Uterus (tissue), 4 donors: ENCODE data around the gene RAE1. TPM values are rescaled to one million over a fixed set of nuclear protein-coding genes. Genes with fewer than 3 reads are reported as not detected.

Experiments
- DNase-seq, 2 donors: peaks; one replicate each; pipeline ENCODE4 v3.0.0-alpha.2; 2019 to 2020
- H3K27ac ChIP-seq, 2 donors: fragments of 200-600 bp; sonication (generic); 1 replicate in 1 of 2; 2 replicates in 1 of 2; pipeline ENCODE4 v1.5.1; 2016 to 2018
- H3K27me3 ChIP-seq, 2 donors: fragments of 200-600 bp; sonication (generic); one replicate each; pipeline ENCODE4 v1.5.1; 2018 to 2019; ENCODE audit warnings: control low read depth in 1 of 2
- H3K36me3 ChIP-seq, 2 donors: fragments of 200-600 bp; sonication (generic); one replicate each; pipeline ENCODE4 v1.5.1; 2019; ENCODE audit warnings: control low read depth in 1 of 2
- H3K4me1 ChIP-seq, 2 donors: fragments of 200-600 bp; sonication (generic); one replicate each; pipeline ENCODE4 v1.5.1; 2018 to 2019; ENCODE audit warnings: control low read depth in 1 of 2
- H3K4me3 ChIP-seq, 2 donors: fragments of 200-600 bp; sonication (generic); 1 replicate in 1 of 2; 2 replicates in 1 of 2; pipeline ENCODE4 v1.5.1; 2018 to 2019; ENCODE audit warnings: mild to moderate bottlenecking in 1 of 2
- H3K9me3 ChIP-seq, 2 donors: fragments of 200-600 bp; sonication (generic); one replicate each; pipeline ENCODE4 v1.5.1; 2019; ENCODE audit warnings: control low read depth in 1 of 2
- POLR2A ChIP-seq, 2 donors: fragments of 450-650 bp; IDR thresholded peaks; one replicate each; pipeline ENCODE4 v1.6.1; 2016; ENCODE audit warnings: antibody characterized with exemption in 2 of 2, mild to moderate bottlenecking in 1 of 2, moderate library complexity in 1 of 2
- intact Hi-C: fragments of 100-400 bp; cut with DNase I; formaldehyde crosslinking; loops from one replicate; pipeline ENCODE4 v1.15.1; 2023; ENCODE audit warnings: low total_unique reads
- total RNA-seq, 4 donors: library from RNA; depleted of rRNA in 3 of 4; stranded (reverse); fragments of >200 nt in 3 of 4; gene quantifications; one replicate each; pipeline versions ENCODE4 v1.1.0 to v1.2.4, GENCODE V29; 2014 to 2023
- TF ChIP-seq, protein P1 (sequence below), 4 experiments: fragments of 200-600 bp in 2 of 4; fragments of 450-650 bp in 2 of 4; sonication (generic) in 2 of 4; IDR thresholded peaks; one replicate each; pipeline ENCODE4 v1.5.1; 2016 to 2019; ENCODE audit warnings: antibody characterized with exemption in 4 of 4, mild to moderate bottlenecking in 2 of 4, moderate library complexity in 1 of 4
- donor health status: DM: yes; HTN: yes; CAD: no.

Gene RAE1
- total RNA-seq, 4 donors from 2014 or later: 23.4 to 72.0 (median 36.0) TPM

DNA sequence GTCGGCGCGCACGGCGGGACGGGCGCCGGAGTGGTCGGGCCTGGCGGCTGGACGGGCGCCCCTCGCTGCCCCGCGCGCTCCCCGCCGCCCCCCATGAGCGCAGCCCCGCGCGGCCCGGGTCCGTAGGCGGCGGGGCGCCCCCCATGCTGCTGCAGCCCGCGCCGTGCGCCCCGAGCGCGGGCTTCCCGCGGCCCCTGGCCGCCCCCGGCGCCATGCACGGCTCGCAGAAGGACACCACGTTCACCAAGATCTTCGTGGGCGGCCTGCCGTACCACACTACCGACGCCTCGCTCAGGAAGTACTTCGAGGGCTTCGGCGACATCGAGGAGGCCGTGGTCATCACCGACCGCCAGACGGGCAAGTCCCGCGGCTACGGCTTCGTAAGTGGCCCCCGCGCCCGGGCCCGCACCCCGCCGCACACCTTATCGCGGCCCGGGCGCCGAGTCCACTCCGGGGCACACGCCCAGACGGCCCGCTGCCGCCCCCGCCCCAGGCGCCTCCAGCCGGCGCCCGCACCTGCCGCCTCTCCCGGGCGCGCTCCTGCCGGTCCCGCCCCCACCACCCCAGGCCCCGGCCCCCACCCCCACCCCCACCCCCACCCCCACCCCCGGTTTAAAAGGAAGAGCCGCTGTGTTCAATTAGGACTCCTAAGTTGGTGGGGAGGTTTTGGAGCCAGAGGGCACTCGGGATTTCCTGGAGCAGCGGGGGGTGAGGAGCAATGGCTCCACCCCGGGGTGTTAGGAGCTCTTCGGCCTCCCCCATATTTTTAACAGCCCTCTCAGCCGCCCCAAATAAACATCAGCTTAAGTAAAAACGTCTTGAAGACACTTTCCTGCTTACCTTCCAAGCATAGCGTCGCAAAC lies 40.6 kb downstream of the RAE1 start:
- intact Hi-C loops: no loop called here
- peak overlapping the region; percentile 78 to 83 for H3K27ac ChIP-seq
- no peaks in the 10 kb centered on the region for H3K9me3 ChIP-seq
- DNase-seq: no peak
- peaks cover 0 to 11% of the 10 kb centered on the region in 2 donors for H3K4me1 ChIP-seq
- TF ChIP-seq POLR2A (IDR thresholded peaks at IDR 0.05): no peak
- TF ChIP-seq, protein P1, sequence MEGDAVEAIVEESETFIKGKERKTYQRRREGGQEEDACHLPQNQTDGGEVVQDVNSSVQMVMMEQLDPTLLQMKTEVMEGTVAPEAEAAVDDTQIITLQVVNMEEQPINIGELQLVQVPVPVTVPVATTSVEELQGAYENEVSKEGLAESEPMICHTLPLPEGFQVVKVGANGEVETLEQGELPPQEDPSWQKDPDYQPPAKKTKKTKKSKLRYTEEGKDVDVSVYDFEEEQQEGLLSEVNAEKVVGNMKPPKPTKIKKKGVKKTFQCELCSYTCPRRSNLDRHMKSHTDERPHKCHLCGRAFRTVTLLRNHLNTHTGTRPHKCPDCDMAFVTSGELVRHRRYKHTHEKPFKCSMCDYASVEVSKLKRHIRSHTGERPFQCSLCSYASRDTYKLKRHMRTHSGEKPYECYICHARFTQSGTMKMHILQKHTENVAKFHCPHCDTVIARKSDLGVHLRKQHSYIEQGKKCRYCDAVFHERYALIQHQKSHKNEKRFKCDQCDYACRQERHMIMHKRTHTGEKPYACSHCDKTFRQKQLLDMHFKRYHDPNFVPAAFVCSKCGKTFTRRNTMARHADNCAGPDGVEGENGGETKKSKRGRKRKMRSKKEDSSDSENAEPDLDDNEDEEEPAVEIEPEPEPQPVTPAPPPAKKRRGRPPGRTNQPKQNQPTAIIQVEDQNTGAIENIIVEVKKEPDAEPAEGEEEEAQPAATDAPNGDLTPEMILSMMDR (IDR thresholded peaks at IDR 0.05): no peak
- H3K36me3 ChIP-seq: no peaks in the 10 kb centered on the region
- H3K4me3 ChIP-seq: peak overlapping the region; percentile 56 to 70
- no peaks in the 10 kb centered on the region for H3K27me3 ChIP-seq

DNA sequence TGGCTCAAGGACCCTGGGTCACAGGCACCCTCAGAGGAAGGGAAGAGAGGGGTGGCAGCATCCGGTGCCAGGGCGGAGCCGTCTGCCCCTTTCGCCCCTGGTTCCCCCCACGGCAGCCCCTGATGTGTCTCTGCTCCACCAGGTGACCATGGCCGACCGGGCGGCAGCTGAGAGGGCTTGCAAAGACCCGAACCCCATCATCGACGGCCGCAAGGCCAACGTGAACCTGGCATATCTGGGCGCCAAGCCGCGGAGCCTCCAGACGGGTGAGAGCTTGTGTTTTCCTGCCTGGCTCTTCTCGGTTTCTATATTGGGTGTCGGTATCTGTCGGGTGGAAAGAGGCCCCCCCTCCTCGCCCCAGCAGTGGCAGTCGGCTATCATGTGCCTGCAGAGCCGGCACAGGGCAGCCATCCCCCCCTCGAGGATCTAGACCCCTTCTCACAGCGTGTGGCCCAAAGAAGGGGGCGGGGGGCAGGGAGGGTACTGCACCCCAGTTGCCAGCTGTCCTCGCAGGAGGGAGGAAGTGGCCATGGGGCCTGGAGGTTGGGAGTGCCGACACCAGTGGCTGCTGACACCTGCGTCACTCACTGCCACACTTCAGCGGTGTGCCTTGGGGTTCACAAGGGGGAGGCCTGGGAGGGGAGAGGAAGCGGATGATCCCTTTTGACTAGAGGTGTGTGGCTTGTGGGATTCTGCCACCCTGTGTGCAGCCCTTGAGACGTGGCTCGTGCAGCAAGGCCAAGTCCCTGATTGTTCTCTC lies 41.6 kb downstream of the RAE1 start:
- no peak for TF ChIP-seq POLR2A (IDR thresholded peaks at IDR 0.05)
- TF ChIP-seq, protein P1 (IDR thresholded peaks at IDR 0.05): no peak
- H3K36me3 ChIP-seq: no peaks in the 10 kb centered on the region
- no peaks in the 10 kb centered on the region for H3K27me3 ChIP-seq
- peaks cover 0 to 11% of the 10 kb centered on the region in 2 donors for H3K4me1 ChIP-seq
- peak overlapping the region; percentile 78 to 83 for H3K27ac ChIP-seq
- no peaks in the 10 kb centered on the region for H3K9me3 ChIP-seq
- no peak for DNase-seq
- peak overlapping the region; percentile 56 to 70 for H3K4me3 ChIP-seq
- intact Hi-C loops: no loop called here

DNA sequence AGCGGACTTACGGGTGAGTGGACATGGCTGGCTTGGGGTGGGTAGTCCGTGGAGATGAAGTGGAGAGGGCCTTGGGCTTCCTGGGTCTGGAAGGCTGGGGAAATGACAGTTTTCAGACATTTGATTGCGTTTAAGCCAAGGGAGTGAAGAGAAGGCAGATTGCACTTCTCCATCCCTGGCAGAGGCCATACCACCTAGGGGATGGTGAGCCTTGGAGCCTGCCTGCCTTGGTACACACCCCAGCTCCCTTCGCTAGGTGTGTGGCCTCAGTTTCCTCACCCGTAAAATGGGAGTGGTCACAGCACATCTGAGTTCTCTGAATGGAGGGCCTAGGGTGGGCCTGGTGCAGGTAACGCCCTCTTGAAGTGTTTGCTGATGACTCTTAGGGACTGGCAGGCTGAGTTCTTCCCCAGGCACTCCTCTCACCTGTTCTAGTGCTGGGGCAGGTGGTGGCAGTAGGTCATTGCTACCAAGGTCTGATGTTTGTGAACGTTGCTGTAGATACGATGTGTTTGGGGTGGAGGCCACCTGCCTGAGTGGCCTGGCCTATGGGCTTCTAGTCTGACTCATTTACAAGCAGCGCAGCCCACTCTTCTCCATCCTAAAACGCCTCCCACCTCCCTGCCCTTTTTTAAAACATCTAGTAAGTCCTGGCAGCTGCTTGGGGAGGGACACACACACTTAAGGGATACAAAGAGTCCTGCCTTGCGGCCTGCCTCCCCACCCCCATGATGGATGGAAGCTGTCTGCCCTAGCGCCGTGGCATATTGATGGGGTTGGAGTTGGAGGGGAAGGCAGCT lies 42.5 kb downstream of the RAE1 start:
- H3K4me3 ChIP-seq: peak overlapping the region in 1 of 2 donors; percentile 70
- peaks cover 0 to 18% of the 10 kb centered on the region in 2 donors for H3K4me1 ChIP-seq
- TF ChIP-seq, protein P1 (IDR thresholded peaks at IDR 0.05): no peak
- TF ChIP-seq POLR2A (IDR thresholded peaks at IDR 0.05): no peak
- H3K9me3 ChIP-seq: no peaks in the 10 kb centered on the region
- no peaks in the 10 kb centered on the region for H3K36me3 ChIP-seq
- H3K27me3 ChIP-seq: no peaks in the 10 kb centered on the region
- intact Hi-C loops: no loop called here
- DNase-seq: peak; percentile 43 to 79
- H3K27ac ChIP-seq: peak overlapping the region; percentile 78 to 83

DNA sequence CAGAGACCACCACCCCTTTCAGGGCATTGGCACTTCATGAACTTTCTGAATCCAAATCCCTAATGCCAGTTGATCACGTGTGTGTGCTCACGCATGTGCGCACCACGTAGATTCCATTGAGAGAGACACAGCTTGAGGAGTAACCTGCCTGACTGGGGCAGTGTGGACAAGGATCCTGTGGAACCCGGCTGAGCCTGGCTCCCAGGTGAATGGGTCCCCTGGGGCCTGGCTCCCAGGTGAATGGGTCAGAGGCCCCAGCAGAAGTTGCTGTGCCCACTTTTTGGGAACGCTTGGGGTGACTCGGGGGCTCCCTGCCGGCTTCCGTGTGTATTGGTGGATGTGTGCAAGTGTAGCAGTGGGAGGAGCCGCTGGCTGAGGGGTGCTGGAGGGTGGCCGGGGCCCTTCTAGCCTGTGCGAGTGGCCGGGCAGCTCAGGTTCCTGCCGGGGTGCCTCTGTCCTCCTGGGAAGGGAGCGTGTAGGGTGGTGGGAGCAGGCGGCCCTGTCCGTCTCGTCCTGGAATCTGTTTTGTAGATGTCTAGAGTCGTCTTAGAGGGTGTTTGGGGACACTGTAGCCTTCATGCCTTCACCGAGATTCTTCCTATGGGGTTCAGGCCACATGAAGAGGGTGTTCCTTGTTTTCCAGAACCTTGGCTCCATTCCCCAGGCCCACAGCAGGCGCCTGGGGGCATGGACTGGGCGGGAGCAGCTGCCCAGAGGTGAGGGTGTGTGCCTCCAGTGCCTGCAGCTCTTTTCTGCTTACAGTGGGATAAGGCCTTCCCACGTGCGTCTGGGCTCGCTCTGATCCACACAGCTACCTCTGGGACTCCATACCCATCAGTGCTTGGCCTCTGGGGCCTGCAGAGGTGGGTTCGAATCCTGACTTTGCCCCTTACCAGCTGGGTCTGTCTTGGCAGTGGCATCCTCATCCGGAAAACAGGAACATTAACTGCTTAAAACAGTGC lies 43.3 kb downstream of the RAE1 start:
- no peak for TF ChIP-seq POLR2A (IDR thresholded peaks at IDR 0.05)
- TF ChIP-seq, protein P1 (IDR thresholded peaks at IDR 0.05): no peak
- H3K4me3 ChIP-seq: peak overlapping the region in 1 of 2 donors; percentile 3
- H3K27me3 ChIP-seq: no peaks in the 10 kb centered on the region
- intact Hi-C loops: loop anchor here (5.0 kb wide), 1 partner anchor 98 kb away; no protein-coding TSS in a partner anchor
- peak overlapping the region; percentile 78 to 83 for H3K27ac ChIP-seq
- H3K4me1 ChIP-seq: peaks cover 0 to 27% of the 10 kb centered on the region in 2 donors
- H3K9me3 ChIP-seq: no peaks in the 10 kb centered on the region
- DNase-seq: no peak
- H3K36me3 ChIP-seq: no peaks in the 10 kb centered on the region
